HG03103 (cell line): ENCODE data around the gene ATF6B.
"Not testable (repeated sequence)": the region's sequence is repeated elsewhere in the genome, so short reads cannot be mapped to it uniquely, and the experiment has no call there.

Source experiments
- ATAC-seq: cut with Tn5 transposase; IDR thresholded peaks from one replicate; pipeline ENCODE4 v1.9.1; 2021; ENCODE audit warnings: low read depth; ENCODE audit not compliant: unreplicated experiment

ATF6B gene

DNA sequence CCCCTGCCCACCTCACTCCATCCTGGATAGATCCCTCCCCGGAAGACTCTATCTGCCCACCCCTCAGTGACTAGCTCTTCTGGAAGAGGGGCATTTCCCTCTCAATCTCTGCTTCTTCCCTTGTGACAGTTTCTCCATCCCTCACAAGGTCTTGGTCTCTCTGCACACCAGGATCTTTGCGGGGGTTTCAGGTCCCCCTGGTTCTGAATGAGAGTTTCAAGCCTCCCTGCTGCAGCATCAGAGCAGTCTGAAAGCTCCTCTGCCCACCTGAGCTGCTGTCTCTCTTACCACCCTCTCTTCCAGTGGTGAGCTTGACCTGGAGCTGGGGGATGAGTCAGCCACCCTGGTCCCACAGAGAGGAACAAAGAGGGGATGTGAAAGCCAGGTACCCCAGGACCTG lies 43.3 kb downstream of the ATF6B start:
- ATAC-seq: no peak

- ATAC-seq: no peak
Measured at GRCh38 chr6:32083812-32084768, 44.0 kb downstream of the ATF6B start.

DNA sequence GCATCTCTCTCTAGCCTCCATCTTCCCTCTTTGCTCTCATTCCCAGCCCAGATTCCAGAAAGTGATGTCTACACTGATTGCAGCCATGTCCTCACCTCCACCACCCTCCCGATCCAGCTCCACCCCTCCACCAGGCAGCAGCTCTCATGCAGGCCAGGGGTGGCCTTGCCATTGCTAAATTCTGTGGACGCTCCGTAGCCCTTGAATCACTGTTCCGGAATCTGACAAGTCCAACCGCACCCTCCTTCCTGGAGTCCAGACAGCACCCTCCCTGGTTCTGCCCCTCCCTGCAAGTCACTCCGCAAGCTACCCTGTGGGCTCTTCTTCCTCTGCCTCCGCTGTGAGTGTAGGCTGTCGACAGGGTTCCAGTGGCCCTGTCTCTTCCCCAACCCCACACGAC lies 45.1 kb downstream of the ATF6B start:
- ATAC-seq: no peak

- ATAC-seq: no peak
Measured at GRCh38 chr6:32082478-32082877, 45.6 kb downstream of the ATF6B start.

DNA sequence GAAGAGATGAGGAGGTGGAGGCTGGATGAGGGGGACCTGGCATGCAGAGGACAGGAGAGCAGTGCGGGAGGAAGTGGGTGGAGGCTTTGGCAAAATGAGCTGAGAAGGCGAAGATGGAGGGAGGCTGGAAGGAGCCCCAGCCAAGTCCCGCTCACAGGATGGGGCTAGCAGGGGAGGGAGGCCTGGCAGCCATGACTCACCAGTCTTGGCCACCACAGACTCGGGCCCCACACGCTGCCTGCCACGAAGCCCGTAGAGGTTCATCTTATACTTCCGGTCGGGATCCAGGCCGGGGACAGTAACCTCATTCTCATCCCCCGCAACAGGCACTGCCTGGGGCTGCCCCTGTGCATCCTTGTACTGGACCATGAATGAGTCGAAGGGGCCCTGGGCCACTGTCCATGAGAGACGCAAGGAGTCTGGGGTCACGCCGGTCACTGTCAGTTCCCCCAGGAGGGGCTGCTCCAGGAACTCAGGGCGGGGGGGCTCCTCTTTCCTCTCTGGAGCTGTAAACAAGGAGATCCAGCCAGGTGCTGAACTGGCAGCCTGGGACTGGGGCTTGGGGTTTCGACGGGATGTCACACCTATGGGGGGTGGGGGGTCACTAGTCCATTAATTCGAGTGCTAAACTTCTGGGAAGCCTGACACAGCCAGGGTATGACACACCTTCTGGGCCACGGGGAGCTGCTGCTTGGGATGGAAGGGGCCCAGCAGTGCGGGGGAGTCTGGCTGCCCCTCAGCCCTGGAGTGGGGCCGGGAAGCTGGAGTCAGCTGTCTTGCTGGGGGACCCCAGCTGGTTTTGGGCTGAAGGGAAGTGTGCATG lies 46.7 kb downstream of the ATF6B start:
- no peak for ATAC-seq

DNA sequence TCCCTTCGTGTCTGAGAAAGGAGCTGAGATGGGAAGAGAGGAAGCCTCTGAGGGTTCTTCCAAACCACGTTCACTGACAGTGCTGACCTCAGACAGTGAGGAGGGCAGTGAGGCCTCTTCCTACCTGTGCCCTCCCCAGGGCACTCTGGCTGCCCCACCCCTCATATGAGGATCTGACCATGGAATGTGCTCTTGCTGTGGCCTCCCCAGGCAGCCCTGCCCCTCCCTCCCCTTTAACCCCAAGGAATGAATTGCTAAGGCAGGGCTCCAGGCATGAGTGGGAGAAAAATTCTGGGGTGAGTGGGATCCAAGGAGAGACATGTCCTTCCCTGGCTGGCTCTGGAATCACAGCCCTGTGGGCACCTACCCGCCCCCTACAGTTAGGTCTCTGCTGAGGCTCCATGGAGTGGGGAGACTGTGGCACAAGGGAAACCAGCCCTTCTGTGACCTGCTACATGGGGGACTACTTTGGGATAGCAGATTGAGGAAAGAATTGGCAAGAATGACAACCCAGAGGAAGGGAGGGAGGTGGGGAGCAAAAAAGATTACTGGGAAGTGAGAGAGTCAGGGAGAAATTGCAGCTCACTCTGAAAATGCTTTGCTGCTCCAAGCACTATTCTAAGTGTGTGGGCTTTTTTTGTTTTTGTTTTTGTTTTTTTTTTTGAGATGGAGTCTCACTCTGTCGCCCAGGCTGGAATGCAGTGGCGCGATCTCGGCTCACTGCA lies 48.3 kb downstream of the ATF6B start:
- ATAC-seq: no peak

GRCh38 chr6:32076321-32076809 lies 51.7 kb downstream of the ATF6B start:
- no peak for ATAC-seq

- no peak for ATAC-seq
Measured at GRCh38 chr6:32075781-32076180, 52.3 kb downstream of the ATF6B start.

DNA sequence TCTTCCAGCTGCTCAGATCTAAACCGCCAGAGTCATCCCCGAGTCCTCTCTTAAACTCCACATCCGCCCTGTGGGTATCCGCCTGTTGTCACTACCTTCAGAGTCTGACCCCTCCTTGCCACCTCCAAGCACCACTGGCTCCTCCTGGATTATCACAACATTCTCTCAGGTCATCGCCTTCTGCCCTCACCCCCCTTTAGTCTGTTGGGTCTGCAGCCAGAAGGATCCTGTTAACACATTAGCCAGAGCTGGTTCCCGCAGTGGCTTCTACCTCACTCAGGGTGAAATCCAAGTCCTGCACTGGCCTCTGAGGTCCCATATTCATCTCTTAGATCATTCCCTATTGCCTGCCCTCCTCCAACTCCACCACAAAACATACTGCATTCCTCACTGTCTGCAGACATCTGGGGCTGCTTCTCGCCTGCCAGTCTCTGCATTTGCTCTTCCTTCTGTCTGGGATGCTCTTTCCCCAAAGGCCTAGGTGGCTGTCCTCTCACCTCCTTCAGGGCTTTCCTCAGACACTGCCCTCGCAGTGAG lies 53.0 kb downstream of the ATF6B start:
- no peak for ATAC-seq

DNA sequence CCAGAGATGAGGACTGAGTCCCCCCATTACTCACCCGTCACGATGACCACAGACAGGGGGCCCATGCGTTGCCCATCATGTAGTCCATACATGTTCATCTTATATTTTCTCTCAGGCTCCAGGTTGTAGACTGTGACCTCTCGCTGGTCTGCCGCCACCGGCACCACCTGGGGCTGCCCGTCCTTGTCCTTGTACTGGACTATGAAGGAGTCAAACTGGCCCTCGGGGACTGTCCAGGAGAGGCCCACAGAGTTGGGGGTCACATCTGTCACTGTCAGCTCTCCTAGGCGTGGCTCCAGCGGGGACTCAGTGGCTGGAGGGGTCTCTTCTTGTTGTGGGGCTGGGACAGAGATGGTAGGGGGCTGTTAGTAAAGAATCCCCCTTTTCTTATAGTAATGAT lies 54.4 kb downstream of the ATF6B start:
- ATAC-seq: no peak

DNA sequence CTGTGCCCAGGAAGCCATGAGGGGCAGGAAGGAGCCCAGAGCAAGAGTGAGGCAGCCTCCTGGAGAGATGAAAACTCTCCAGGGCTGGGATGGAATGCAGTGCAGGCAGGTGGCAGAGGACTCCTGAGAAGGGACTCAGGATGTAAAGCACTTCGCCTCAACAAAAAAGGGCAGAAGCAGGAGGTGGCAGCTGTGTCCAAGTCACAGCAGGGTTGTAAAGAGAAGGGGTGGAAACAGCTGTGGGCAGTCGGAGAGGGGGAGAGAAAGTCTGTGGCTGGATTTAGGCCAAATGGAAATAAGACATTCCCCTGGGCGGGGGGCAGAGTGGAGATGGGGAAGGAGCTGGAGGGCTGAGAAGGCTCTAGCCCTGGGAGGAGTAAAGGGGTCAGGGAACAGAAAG lies 54.9 kb downstream of the ATF6B start:
- no peak for ATAC-seq

- ATAC-seq: no peak
Measured at GRCh38 chr6:32070814-32071543, 57.1 kb downstream of the ATF6B start.

- no peak for ATAC-seq
Measured at GRCh38 chr6:32069878-32070515, 58.0 kb downstream of the ATF6B start.

GRCh38 chr6:32069460-32069859 lies 58.6 kb downstream of the ATF6B start:
- ATAC-seq: no peak

DNA sequence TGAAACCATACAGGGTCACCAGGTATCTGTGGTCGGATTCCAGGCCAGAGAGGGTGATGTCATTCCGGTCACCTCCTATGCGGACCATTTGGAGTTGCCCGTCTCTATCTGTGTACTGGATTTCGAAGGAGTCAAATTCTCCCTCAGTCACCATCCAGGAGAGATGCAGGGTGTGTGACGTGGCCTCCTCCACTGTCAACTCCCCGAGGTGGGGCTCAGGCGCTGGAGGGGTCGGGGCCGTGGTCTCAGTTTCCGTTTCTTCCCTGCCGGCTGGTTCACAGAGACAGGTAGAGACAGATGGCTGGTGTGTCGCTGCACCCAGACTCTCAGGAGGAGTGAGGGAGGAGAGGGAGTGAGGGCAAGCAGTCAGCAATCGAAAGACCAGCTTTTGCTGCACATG lies 59.2 kb downstream of the ATF6B start:
- no peak for ATAC-seq

DNA sequence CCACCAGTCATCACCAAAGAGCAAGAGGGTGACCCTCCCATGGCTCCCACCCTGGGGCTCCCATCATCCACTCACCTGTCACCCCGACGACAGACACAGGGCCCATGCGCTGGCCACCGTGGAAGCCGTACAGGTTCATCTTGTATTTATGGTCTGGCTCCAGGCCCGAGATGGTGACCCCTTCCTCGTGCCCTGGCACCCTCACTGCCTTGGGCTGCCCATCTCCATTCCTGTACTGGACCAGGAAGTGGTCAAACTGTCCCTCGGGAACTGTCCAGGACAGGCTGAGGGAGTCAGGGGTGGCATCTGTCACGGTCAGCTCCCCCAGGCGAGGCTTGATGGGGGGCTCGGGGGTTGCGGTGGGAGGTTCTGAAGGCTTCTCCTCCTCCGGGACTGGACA lies 59.7 kb downstream of the ATF6B start:
- ATAC-seq: not testable (repeated sequence)

DNA sequence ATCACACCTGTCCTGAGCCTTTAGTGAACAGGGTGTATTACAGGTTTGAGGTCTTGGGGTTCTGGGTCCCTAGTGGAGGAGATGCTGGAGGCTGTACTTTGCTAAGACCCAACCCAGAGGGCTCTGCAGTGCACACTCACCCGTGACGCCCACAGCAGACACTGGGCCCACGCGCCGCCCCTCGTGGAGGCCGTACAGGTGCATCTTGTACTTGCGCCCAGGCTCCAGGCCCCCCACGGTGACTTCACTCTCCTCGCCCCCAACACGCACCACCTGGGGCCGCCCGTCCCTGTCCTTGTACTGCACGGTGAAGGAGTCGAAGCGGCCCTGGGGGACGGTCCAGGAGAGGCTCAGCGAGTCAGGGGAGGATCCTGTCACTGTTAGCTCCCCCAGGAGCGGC lies 60.5 kb downstream of the ATF6B start:
- ATAC-seq: not testable (repeated sequence)
